ENCODE measurements around the gene SAMD4B.

DNA sequence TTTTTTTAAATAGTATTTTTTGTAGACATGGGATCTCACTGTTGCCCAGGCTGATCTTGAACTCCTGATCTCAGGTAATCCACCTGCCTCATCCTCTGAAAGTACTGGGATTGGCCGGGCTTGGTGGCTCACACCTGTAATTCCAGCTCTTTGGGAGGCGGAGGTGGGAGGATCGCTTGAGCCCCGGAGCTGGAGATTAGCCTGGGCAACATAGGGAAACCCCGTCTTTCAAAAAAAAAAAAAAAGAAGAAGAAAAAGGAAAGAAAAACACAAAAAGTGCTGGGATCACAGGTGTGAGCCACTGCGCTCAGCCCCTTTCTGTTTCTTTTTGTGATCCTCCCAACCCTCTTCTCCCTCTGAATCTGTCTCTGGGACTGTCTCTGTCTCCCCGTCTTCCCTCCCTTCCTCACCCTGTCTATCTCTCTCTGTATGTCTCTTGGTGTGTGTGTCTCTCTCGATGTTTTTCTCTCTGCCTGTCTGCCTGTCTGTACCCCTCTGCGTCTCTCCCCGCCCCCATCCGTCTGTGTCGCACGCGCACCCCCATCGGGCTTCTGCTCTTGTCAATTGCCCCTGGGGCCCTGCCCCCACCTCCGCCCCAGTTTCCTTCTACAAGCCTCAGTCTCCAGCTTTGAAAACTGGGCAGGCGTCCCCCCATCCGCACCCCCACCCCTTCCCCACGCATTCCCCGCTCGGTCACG is 63.9 kb downstream of the SAMD4B start:
- no peak for TF ChIP-seq POLR2A (IDR thresholded peaks at IDR 0.05)
- TF ChIP-seq, protein P1, sequence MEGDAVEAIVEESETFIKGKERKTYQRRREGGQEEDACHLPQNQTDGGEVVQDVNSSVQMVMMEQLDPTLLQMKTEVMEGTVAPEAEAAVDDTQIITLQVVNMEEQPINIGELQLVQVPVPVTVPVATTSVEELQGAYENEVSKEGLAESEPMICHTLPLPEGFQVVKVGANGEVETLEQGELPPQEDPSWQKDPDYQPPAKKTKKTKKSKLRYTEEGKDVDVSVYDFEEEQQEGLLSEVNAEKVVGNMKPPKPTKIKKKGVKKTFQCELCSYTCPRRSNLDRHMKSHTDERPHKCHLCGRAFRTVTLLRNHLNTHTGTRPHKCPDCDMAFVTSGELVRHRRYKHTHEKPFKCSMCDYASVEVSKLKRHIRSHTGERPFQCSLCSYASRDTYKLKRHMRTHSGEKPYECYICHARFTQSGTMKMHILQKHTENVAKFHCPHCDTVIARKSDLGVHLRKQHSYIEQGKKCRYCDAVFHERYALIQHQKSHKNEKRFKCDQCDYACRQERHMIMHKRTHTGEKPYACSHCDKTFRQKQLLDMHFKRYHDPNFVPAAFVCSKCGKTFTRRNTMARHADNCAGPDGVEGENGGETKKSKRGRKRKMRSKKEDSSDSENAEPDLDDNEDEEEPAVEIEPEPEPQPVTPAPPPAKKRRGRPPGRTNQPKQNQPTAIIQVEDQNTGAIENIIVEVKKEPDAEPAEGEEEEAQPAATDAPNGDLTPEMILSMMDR (IDR thresholded peaks at IDR 0.05): no peak
